ENCODE results near the gene MATR3. TPM values are rescaled to one million over a fixed set of nuclear protein-coding genes. Genes with fewer than 3 reads are reported as not detected.

Gene MATR3
- total and polyA plus RNA-seq, 9 donors = 174 to 297 (median 222) TPM

- Histone ChIP-seq H3K27ac (no peak overlapping the region), H3K9me3 (no peaks in the 10 kb centered on the region), H3K36me3 (no peaks in the 10 kb centered on the region), H3K4me1 (ENCODE audit: insufficient read depth) (no peaks in the 10 kb centered on the region), H3K4me3 (no peak overlapping the region), H3K27me3 (no peaks in the 10 kb centered on the region)
- 25 to 83% (median 62%) methylated on average over 3 of the region's 3 CpGs for WGBS, 3 donors
- intact Hi-C loops (cut with DNase I) = no loop called here
- no peak for DNase-seq
- no peak for TF ChIP-seq POLR2A (IDR thresholded peaks at IDR 0.05)
- no peak for TF ChIP-seq EP300 (IDR thresholded peaks at IDR 0.05)
- no peak for TF ChIP-seq CTCF (IDR thresholded peaks at IDR 0.05)
Measured at GRCh38 chr5:139283252-139284166, 10.0 kb upstream of the MATR3 start.

- no peaks in the 10 kb centered on the region for H3K36me3 ChIP-seq
- H3K27me3 ChIP-seq = no peaks in the 10 kb centered on the region
- 96 to 97% (median 97%) methylated on average over 8 of the region's 8 CpGs for WGBS, 3 donors
- intact Hi-C loops (cut with DNase I) = no loop called here
- DNase-seq = no peak
- TF ChIP-seq CTCF (IDR thresholded peaks at IDR 0.05) (no peak), POLR2A (IDR thresholded peaks at IDR 0.05) (no peak), EP300 (IDR thresholded peaks at IDR 0.05) (no peak)
- H3K4me3 ChIP-seq = no peak overlapping the region
- H3K9me3 ChIP-seq = no peaks in the 10 kb centered on the region
- no peak overlapping the region for H3K27ac ChIP-seq
- no peaks in the 10 kb centered on the region for H3K4me1 ChIP-seq (ENCODE audit: insufficient read depth)
Measured at GRCh38 chr5:139284295-139284694, 9.2 kb upstream of the MATR3 start.

GRCh38 chr5:139285651-139286392 lies 7.7 kb upstream of the MATR3 start:
- TF ChIP-seq CTCF (IDR thresholded peaks at IDR 0.05) = no peak
- TF ChIP-seq POLR2A (IDR thresholded peaks at IDR 0.05) = no peak
- no peak for TF ChIP-seq EP300 (IDR thresholded peaks at IDR 0.05)
- Histone ChIP-seq H3K27me3 (no peaks in the 10 kb centered on the region), H3K36me3 (no peaks in the 10 kb centered on the region), H3K4me1 (ENCODE audit: insufficient read depth) (no peaks in the 10 kb centered on the region), H3K9me3 (no peaks in the 10 kb centered on the region), H3K4me3 (no peak overlapping the region), H3K27ac (no peak overlapping the region)
- 90 to 91% (median 90%) methylated on average over 3 of the region's 3 CpGs for WGBS, 3 donors
- DNase-seq = no peak
- intact Hi-C loops (cut with DNase I) = no loop called here

GRCh38 chr5:139287890-139288635 lies 5.5 kb upstream of the MATR3 start:
- H3K27ac ChIP-seq = no peak overlapping the region
- TF ChIP-seq CTCF (IDR thresholded peaks at IDR 0.05) (no peak), POLR2A (IDR thresholded peaks at IDR 0.05) (no peak), EP300 (IDR thresholded peaks at IDR 0.05) (no peak)
- H3K27me3 ChIP-seq = no peaks in the 10 kb centered on the region
- 67 to 74% (median 72%) methylated on average over 10 of the region's 10 CpGs for WGBS, 3 donors
- peaks cover 2% of the 10 kb centered on the region for H3K4me1 ChIP-seq (ENCODE audit: insufficient read depth)
- no peaks in the 10 kb centered on the region for H3K36me3 ChIP-seq
- intact Hi-C loops (cut with DNase I) = no loop called here
- H3K4me3 ChIP-seq = no peak overlapping the region
- H3K9me3 ChIP-seq = no peaks in the 10 kb centered on the region
- no peak for DNase-seq
